Epithelial cell of esophagus (primary cell): ENCODE data around the gene SGPP2.
"Not testable (repeated sequence)": the region's sequence is repeated elsewhere in the genome, so short reads cannot be mapped to it uniquely, and the experiment has no call there.

Experiments
- DNase-seq: peaks from one replicate; pipeline ENCODE4 v3.0.0; 2010; ENCODE audit warnings: low read depth
- H3K4me3 ChIP-seq: 2 replicates; pipeline ENCODE4 v1.5.1; 2011; ENCODE audit warnings: mild to moderate bottlenecking, low read length, control low read depth
- TF ChIP-seq, protein P1 (sequence below): IDR thresholded peaks from 2 replicates; pipeline ENCODE4 v1.5.1; 2011; ENCODE audit warnings: low read depth, mild to moderate bottlenecking, low read length, control low read depth, inconsistent platforms; ENCODE audit not compliant: insufficient read depth; ENCODE audit errors: missing control alignments

SGPP2 gene

DNA sequence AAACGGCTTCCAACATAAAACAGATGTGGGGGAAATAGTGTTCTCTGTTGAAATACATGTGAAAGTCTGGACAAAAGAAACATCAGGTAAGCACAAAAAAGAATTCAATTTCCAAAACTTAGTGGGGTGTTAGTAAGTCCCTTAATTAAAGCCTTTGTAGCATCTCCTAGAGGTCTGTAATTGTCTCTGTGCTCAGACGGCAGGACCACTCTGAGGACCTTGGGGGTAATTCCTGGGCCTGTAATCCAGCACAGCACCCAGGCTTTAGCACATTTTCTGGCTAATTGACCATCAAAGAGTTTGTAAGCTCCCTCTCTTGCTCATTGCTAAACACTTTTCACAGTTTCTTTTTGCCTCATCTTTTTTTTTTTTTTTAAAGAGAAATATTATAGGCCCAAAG is 151.3 kb downstream of the SGPP2 start:
- no peak overlapping the region for H3K4me3 ChIP-seq
- no peak for DNase-seq
- TF ChIP-seq, protein P1, sequence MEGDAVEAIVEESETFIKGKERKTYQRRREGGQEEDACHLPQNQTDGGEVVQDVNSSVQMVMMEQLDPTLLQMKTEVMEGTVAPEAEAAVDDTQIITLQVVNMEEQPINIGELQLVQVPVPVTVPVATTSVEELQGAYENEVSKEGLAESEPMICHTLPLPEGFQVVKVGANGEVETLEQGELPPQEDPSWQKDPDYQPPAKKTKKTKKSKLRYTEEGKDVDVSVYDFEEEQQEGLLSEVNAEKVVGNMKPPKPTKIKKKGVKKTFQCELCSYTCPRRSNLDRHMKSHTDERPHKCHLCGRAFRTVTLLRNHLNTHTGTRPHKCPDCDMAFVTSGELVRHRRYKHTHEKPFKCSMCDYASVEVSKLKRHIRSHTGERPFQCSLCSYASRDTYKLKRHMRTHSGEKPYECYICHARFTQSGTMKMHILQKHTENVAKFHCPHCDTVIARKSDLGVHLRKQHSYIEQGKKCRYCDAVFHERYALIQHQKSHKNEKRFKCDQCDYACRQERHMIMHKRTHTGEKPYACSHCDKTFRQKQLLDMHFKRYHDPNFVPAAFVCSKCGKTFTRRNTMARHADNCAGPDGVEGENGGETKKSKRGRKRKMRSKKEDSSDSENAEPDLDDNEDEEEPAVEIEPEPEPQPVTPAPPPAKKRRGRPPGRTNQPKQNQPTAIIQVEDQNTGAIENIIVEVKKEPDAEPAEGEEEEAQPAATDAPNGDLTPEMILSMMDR: no peak

DNA sequence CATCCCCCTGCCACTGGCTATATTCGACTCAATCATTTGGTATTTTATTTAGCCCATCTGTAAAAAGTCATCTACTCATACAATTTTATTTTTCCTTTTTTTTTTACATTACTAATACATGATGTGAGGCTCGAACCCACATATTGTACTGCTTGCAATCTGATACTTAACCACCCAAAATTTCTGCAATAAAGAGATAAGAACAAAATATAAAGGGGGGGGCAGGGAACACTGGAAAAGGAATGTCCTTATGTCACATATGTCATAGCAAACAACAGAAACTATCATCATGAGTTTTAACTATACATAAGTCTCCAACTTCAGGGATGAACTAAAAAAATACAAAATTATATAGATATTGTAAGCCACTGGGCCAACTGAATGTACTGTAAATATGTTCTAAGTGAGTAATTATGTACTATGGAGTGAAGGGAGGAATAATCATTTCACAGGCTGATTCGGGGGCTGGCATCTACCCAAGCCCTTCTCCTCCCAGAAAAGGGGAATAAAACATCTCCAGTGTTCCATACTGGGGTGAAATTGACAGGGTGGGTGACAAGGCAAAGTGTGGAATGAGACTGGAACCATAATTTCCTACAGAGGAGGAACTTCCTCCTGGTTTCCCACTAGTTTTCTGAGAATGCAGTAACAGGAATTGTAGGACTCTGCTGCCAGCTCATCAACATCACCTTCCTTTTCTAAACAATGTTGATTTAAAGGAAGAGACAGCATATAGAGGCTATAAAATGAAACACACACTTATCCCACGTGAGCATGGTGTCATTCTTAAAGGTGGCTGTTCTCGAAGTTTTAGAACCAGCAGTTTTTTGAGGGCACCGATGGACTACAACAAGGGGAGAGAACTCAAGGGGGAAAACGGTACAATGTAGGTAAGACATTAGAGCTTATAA is 152.1 kb downstream of the SGPP2 start:
- DNase-seq: no peak
- TF ChIP-seq, protein P1: no peak
- no peak overlapping the region for H3K4me3 ChIP-seq

DNA sequence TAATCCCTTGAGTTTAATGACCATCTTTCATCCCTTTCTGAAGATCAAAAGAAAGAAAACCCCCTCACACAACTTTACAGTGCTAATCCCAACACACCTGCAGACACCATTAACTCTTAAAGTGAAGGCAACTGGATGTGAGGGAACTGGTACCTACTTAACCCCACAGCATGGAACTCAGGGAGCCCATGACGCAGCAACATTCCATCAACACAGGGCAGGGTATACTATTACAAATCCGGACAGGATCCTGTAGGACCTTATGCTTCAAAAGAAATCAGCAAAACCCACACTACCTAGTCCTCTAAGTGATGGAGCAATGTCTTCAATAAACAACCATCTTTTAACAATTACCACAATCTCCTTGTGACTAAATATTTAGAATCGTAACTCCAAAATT is 153.0 kb downstream of the SGPP2 start:
- TF ChIP-seq, protein P1: no peak
- DNase-seq: no peak
- no peak overlapping the region for H3K4me3 ChIP-seq

DNA sequence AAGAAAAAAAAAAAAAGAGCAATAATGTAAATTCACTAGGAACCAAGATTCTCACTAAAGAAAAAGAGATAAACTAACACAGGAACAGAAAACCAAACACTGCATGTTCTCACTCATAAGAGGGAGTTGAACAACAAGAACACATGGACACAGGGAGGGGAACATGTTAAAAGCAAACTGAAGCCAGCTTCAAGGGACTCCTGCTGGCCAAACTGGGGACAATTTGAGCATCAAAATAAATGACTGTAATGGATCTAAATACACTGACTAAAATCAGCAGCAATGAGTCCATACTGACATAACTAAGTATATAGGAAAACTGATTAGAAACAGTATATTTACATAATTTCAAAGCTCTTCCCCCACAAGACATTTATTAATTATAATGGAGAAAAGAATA is 158.6 kb downstream of the SGPP2 start:
- TF ChIP-seq, protein P1: peak; percentile 37
- no peak overlapping the region for H3K4me3 ChIP-seq
- DNase-seq: peak; percentile 8

DNA sequence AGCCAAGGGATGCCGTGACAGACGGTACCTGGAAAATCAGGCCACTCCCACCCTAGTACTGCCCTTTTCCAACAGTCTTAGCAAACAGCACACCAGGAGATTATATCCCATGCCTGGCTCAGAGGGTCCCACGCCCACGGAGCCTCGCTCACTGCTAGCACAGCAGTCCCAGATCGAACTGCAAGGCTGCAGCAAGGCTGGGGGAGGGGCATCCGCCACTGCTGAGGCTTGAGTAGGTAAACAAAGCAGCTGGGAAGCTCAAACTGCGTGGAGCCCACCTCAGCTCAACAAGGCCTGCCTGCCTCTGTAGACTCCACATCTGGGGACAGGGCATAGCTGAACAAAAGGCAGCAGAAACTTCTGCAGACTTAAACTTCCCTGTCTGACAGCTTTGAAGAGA is 160.2 kb downstream of the SGPP2 start:
- DNase-seq: not testable (repeated sequence)

DNA sequence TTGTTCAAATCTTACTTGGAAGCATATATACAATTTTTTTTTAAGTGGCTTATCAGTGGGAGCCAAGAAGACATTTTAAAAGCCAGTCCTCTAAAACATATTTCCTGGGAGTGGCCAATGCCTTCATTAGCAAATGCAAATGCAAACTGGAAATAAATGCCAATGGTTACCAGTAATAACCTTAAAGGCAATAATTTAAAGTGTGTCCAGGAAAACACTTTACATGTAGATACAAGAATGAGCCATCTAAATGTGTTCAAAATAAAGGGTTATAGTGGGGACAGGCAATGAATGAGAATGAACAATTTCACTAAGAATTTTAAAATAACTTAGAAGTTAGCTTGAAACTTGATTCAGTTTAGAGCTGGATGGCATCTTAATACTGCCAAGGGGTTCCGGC is 167.3 kb downstream of the SGPP2 start:
- H3K4me3 ChIP-seq: no peak overlapping the region
- DNase-seq: no peak
- TF ChIP-seq, protein P1: no peak

More for the DNA sequence above, 160.2 kb downstream of the SGPP2 start:
- not testable (repeated sequence) for H3K4me3 ChIP-seq

DNA sequence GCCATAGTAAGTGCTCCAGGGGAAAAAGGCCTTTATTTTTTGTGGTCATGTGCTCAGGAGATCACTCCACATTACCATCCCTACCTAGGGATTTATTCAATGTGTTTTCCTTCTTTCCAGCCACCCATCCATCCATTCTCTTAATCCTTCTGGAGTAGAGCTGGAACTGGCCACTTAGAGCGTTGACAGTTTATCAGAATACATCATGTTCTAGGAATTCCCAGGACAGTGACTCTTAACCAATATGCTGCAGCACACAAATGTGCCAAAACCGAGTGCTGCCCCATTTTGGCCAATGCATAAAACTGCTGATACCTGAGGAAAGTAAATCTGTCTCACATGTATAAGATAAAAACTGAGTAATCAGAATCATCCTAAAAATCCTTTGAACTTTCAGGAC is 167.8 kb downstream of the SGPP2 start:
- H3K4me3 ChIP-seq: no peak overlapping the region
- no peak for DNase-seq
- TF ChIP-seq, protein P1: no peak
